HepG2 (cell line): ENCODE data around the gene GATA5. TPM values are rescaled to one million over a fixed set of nuclear protein-coding genes. Genes with fewer than 3 reads are reported as not detected.

ENCODE experiments used
- KLF16 ChIP-seq, 2 experiments: sonication (generic) in 1 of 2; formaldehyde crosslinking in 1 of 2; IDR thresholded peaks; 2 replicates each; pipeline versions ENCODE4 v1.6.1 to v1.8.0; 2016 to 2023; ENCODE audit warnings: missing genetic modification reagents in 2 of 2, missing compliant biosample characterization in 1 of 2
- MTA1 ChIP-seq: sonication (generic); formaldehyde crosslinking; IDR thresholded peaks from 2 replicates; pipeline ENCODE4 v1.4.0; 2020; ENCODE audit warnings: missing genetic modification reagents, mild to moderate bottlenecking, borderline replicate concordance
- NFE2L1 ChIP-seq: sonication (generic); formaldehyde crosslinking; IDR thresholded peaks from 2 replicates; pipeline ENCODE4 v1.4.0; 2020; ENCODE audit warnings: missing genetic modification reagents, mild to moderate bottlenecking, borderline replicate concordance
- RFXAP ChIP-seq: sonication (generic); formaldehyde crosslinking; IDR thresholded peaks from 2 replicates; pipeline ENCODE4 v1.4.0; 2020; ENCODE audit warnings: missing genetic modification reagents, borderline replicate concordance
- XRCC5 ChIP-seq: fragments of 200-400 bp; formaldehyde crosslinking; optimal IDR thresholded peaks from 2 replicates; pipeline ENCODE3; 2017; ENCODE audit warnings: mild to moderate bottlenecking, low read length
- ZNF253 ChIP-seq: sonication (generic); formaldehyde crosslinking; IDR thresholded peaks from 2 replicates; pipeline ENCODE4 v1.8.0; 2022; ENCODE audit warnings: mild to moderate bottlenecking, missing genetic modification reagents, borderline replicate concordance
- ZNF75D ChIP-seq: sonication (generic); formaldehyde crosslinking; IDR thresholded peaks from 2 replicates; pipeline ENCODE4 v1.8.1; 2023; ENCODE audit warnings: missing genetic modification reagents, mild to moderate bottlenecking, borderline replicate concordance
- ZNF776 ChIP-seq: sonication (generic); formaldehyde crosslinking; IDR thresholded peaks from 2 replicates; pipeline ENCODE4 v1.4.0; 2020; ENCODE audit warnings: mild to moderate bottlenecking, missing genetic modification reagents
- ZZZ3 ChIP-seq: sonication (generic); formaldehyde crosslinking; IDR thresholded peaks from 2 replicates; pipeline ENCODE4 v1.4.0; 2020; ENCODE audit warnings: missing genetic modification reagents, mild to moderate bottlenecking, borderline replicate concordance
- polyA plus RNA-seq, 8 experiments: library from polyadenylated mRNA; depleted of rRNA in 3 of 8; stranded (reverse) in 7 of 8; unstranded in 1 of 8; fragments of >200 nt; fragmentation: Illumina TruSeq in 4 of 8; extraction: Trizol in 4 of 8; gene quantifications; 2 replicates each; pipeline versions ENCODE4 v1.2.1 to v1.2.3, GENCODE V29; 2011 to 2016; ENCODE audit warnings: low read depth in 4 of 8, missing spikeins in 1 of 8, mixed read lengths in 1 of 8; ENCODE audit not compliant: insufficient read depth in 1 of 8
- total RNA-seq, 5 experiments: library from RNA; depleted of rRNA; stranded (reverse); fragments of >200 nt; fragmentation: Illumina TruSeq; extraction: Trizol; gene quantifications; 2 replicates each; pipeline ENCODE4 v1.2.3, GENCODE V29; 2016; ENCODE audit warnings: low read depth in 1 of 5
- TF ChIP-seq, protein P1 (sequence below): sonication (generic); formaldehyde crosslinking; IDR thresholded peaks from 2 replicates; pipeline ENCODE4 v1.4.0; 2020; ENCODE audit warnings: missing genetic modification reagents
- TF ChIP-seq, protein P2 (sequence below): sonication (generic); formaldehyde crosslinking; IDR thresholded peaks from 2 replicates; pipeline ENCODE4 v1.5.0; 2020; ENCODE audit warnings: missing genetic modification reagents
- TF ChIP-seq, protein P3 (sequence below): sonication (generic); formaldehyde crosslinking; IDR thresholded peaks from 2 replicates; pipeline ENCODE4 v1.4.0; 2020; ENCODE audit warnings: missing genetic modification reagents
- TF ChIP-seq, protein P4 (sequence below): sonication (generic); formaldehyde crosslinking; IDR thresholded peaks from 2 replicates; pipeline ENCODE4 v1.4.0; 2020; ENCODE audit warnings: missing genetic modification reagents
- TF ChIP-seq, protein P5 (sequence below), 2 experiments: sonication (generic) in 1 of 2; formaldehyde crosslinking in 1 of 2; IDR thresholded peaks; 2 replicates each; pipeline versions ENCODE4 v1.4.0 to v1.6.1; 2016 to 2020; ENCODE audit warnings: borderline replicate concordance in 1 of 2, low read depth in 1 of 2, mild to moderate bottlenecking in 1 of 2, missing genetic modification reagents in 1 of 2

The GATA5 gene
- total and polyA plus RNA-seq, 2 of the 13 experiments (the other 11 are each of a cell fraction or from before 2014, with no cell fraction given) = 0.12 to 0.20 TPM

DNA sequence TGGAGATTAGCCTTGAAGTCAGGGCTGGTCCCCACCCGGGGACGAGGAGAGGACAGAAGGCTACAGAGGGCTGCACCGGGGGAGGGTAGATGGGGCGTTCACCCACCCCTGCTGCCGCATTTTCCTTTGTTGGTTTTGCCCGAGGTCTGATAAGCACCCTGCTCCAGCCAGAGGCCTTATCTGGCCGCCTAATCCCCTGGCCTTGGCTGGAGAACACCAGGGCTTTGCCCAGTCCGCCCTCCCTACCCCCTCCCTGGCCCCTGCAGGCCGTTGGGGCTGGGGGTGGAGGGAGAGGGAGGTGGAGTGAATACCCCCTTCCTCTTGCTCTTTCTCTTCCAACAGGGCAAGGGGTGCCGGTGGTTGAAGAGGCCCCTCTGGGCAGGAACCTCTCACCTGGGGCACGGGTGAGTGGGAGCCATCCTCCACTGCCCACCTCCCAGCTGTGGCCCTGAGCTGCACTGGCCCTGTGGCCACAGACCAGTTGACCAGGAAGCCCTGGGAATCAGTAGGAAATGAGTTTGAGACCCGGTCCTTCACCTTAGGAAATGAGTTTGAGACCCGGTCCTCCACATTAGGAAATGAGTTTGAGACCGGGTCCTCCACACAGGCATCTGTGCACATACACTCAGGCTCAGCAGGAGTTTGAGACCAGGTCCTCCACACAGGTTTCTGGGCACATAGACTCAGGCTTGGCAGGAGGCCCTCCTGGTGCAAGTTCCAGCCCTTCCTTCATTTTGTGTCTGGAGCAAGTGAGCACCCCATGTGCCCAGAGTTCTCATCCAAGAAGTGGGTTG, 12.0 kb upstream of the GATA5 start (continued):
- TF ChIP-seq XRCC5 = peak; percentile 71
- TF ChIP-seq ZNF75D (CRISPR knock-in tag) = no peak
- TF ChIP-seq NFE2L1 (CRISPR knock-in tag) = no peak
- no peak for TF ChIP-seq KLF16 (CRISPR knock-in tag; IDR thresholded peaks at IDR 0.05)
- TF ChIP-seq, protein P1, sequence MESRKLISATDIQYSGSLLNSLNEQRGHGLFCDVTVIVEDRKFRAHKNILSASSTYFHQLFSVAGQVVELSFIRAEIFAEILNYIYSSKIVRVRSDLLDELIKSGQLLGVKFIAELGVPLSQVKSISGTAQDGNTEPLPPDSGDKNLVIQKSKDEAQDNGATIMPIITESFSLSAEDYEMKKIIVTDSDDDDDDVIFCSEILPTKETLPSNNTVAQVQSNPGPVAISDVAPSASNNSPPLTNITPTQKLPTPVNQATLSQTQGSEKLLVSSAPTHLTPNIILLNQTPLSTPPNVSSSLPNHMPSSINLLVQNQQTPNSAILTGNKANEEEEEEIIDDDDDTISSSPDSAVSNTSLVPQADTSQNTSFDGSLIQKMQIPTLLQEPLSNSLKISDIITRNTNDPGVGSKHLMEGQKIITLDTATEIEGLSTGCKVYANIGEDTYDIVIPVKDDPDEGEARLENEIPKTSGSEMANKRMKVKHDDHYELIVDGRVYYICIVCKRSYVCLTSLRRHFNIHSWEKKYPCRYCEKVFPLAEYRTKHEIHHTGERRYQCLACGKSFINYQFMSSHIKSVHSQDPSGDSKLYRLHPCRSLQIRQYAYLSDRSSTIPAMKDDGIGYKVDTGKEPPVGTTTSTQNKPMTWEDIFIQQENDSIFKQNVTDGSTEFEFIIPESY (CRISPR knock-in tag) = no peak
- TF ChIP-seq, protein P2, sequence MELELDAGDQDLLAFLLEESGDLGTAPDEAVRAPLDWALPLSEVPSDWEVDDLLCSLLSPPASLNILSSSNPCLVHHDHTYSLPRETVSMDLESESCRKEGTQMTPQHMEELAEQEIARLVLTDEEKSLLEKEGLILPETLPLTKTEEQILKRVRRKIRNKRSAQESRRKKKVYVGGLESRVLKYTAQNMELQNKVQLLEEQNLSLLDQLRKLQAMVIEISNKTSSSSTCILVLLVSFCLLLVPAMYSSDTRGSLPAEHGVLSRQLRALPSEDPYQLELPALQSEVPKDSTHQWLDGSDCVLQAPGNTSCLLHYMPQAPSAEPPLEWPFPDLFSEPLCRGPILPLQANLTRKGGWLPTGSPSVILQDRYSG (CRISPR knock-in tag) = no peak
- TF ChIP-seq MTA1 (CRISPR knock-in tag) = peak; percentile 85; the same call in 1 of the 2 replicates
- TF ChIP-seq, protein P3, sequence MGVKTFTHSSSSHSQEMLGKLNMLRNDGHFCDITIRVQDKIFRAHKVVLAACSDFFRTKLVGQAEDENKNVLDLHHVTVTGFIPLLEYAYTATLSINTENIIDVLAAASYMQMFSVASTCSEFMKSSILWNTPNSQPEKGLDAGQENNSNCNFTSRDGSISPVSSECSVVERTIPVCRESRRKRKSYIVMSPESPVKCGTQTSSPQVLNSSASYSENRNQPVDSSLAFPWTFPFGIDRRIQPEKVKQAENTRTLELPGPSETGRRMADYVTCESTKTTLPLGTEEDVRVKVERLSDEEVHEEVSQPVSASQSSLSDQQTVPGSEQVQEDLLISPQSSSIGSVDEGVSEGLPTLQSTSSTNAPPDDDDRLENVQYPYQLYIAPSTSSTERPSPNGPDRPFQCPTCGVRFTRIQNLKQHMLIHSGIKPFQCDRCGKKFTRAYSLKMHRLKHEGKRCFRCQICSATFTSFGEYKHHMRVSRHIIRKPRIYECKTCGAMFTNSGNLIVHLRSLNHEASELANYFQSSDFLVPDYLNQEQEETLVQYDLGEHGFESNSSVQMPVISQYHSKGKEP (CRISPR knock-in tag) = no peak
- no peak for TF ChIP-seq ZNF776 (CRISPR knock-in tag)
- TF ChIP-seq, protein P4, sequence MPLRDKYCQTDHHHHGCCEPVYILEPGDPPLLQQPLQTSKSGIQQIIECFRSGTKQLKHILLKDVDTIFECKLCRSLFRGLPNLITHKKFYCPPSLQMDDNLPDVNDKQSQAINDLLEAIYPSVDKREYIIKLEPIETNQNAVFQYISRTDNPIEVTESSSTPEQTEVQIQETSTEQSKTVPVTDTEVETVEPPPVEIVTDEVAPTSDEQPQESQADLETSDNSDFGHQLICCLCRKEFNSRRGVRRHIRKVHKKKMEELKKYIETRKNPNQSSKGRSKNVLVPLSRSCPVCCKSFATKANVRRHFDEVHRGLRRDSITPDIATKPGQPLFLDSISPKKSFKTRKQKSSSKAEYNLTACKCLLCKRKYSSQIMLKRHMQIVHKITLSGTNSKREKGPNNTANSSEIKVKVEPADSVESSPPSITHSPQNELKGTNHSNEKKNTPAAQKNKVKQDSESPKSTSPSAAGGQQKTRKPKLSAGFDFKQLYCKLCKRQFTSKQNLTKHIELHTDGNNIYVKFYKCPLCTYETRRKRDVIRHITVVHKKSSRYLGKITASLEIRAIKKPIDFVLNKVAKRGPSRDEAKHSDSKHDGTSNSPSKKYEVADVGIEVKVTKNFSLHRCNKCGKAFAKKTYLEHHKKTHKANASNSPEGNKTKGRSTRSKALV (CRISPR knock-in tag) = no peak
- no peak; the same call in 1 of the 2 replicates for TF ChIP-seq RFXAP (CRISPR knock-in tag)
- no peak for TF ChIP-seq ZNF253 (CRISPR knock-in tag)
- no peak for TF ChIP-seq ZZZ3
- TF ChIP-seq, protein P5, sequence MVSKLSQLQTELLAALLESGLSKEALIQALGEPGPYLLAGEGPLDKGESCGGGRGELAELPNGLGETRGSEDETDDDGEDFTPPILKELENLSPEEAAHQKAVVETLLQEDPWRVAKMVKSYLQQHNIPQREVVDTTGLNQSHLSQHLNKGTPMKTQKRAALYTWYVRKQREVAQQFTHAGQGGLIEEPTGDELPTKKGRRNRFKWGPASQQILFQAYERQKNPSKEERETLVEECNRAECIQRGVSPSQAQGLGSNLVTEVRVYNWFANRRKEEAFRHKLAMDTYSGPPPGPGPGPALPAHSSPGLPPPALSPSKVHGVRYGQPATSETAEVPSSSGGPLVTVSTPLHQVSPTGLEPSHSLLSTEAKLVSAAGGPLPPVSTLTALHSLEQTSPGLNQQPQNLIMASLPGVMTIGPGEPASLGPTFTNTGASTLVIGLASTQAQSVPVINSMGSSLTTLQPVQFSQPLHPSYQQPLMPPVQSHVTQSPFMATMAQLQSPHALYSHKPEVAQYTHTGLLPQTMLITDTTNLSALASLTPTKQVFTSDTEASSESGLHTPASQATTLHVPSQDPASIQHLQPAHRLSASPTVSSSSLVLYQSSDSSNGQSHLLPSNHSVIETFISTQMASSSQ (IDR thresholded peaks at IDR 0.05; ENCODE audit: low read depth) = no peak
- TF ChIP-seq, protein P5 (CRISPR knock-in tag; IDR thresholded peaks at IDR 0.05; ENCODE audit: borderline replicate concordance) = peak; percentile 71; the same call in 1 of the 2 replicates
